Measurements from ENCODE around the gene TSC2. TPM values are rescaled to one million over a fixed set of nuclear protein-coding genes. Genes with fewer than 3 reads are reported as not detected.
A peak's percentile ranks its signal among the peaks of the same experiment; 100 is the strongest.
"Not testable (repeated sequence)": the region's sequence is repeated elsewhere in the genome, so short reads cannot be mapped to it uniquely, and the experiment has no call there.

Gene TSC2
- total RNA-seq, 6 donors from 2014 or later: 47.3 to 296 (median 118) TPM

GRCh38 chr16:2127630-2128280 lies 80.0 kb downstream of the TSC2 start:
- H3K36me3 ChIP-seq, H3K4me3 ChIP-seq, H3K27me3 ChIP-seq, DNase-seq, H3K9me3 ChIP-seq: not testable (repeated sequence)
- 74% methylated on average over 3 of the region's 3 CpGs; no CpG with 5 or more reads in 1 of the 2 donors for WGBS, 2 donors
- peak overlapping the region; percentile 60 to 91 (median 88) for H3K27ac ChIP-seq
- peaks cover 44 to 61% (median 52%) of the 10 kb centered on the region in 4 donors for H3K4me1 ChIP-seq
- peak in 1 of 2 donors; percentile 18 for ATAC-seq (ENCODE audit: low FRiP score in 2 of 2)
- TF ChIP-seq POLR2AphosphoS5 (IDR thresholded peaks at IDR 0.05): peak in 1 of 2 donors; percentile 15

GRCh38 chr16:2129251-2129650 lies 81.5 kb downstream of the TSC2 start:
- H3K27ac ChIP-seq: peak overlapping the region in 1 of 4 donors; percentile 53
- H3K9me3 ChIP-seq; H3K36me3 ChIP-seq; H3K27me3 ChIP-seq; H3K4me3 ChIP-seq; ATAC-seq (ENCODE audit: low FRiP score in 2 of 2); DNase-seq: not testable (repeated sequence)
- WGBS, 2 donors: 55 to 84% methylated on average over 8 to 10 of the region's 11 CpGs
- peaks cover 38 to 53% (median 43%) of the 10 kb centered on the region in 4 donors for H3K4me1 ChIP-seq

DNA sequence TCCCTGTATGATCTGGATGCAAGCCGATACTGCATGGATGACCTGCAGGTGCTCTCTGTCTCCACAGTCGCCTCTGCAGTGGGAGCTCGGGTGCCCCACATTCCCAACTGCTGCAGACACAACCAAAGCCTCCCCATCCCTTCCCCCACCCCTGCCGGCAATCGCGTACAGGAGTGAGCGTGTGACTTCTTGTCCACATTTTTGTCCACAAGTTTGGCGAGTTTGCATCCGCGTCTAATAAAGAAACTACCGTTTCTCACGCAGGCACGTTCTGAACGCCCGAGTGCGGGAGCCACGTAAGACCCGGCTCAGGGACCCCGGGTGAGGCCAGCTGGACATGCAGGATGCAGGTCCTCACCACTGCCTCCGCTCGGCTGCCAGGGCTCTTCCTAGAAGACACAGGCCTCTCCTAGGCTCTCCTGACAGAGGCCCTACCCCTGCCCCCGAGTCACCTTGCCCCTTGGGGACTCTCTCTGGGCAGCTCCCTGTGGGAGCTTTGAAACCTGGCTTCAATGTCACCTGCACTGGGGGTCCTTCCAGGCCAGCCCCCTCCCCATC lies 82.2 kb downstream of the TSC2 start:
- not testable (repeated sequence) for H3K4me3 ChIP-seq

GRCh38 chr16:2133797-2134196 lies 86.0 kb downstream of the TSC2 start:
- peaks cover 4 to 19% (median 5%) of the 10 kb centered on the region in 4 donors for H3K4me1 ChIP-seq
- not testable (repeated sequence) for H3K9me3 ChIP-seq
- 60 to 80% methylated on average over 1 to 3 of the region's 12 CpGs for WGBS, 2 donors

More for the DNA sequence above, 82.2 kb downstream of the TSC2 start:
- H3K27ac ChIP-seq; H3K36me3 ChIP-seq; H3K9me3 ChIP-seq; DNase-seq; ATAC-seq (ENCODE audit: low FRiP score in 2 of 2); H3K27me3 ChIP-seq: not testable (repeated sequence)
- peaks cover 31 to 46% (median 36%) of the 10 kb centered on the region in 4 donors for H3K4me1 ChIP-seq
- 75 to 84% methylated on average over 21 to 22 of the region's 22 CpGs for WGBS, 2 donors

GRCh38 chr16:2135071-2135470 lies 87.3 kb downstream of the TSC2 start:
- DNase-seq: peak in 1 of 2 donors; percentile 92
- ATAC-seq (ENCODE audit: low FRiP score in 2 of 2); H3K9me3 ChIP-seq; H3K27me3 ChIP-seq; H3K36me3 ChIP-seq: not testable (repeated sequence)
- 2 to 3% methylated on average over 6 to 12 of the region's 42 CpGs for WGBS, 2 donors
- H3K4me1 ChIP-seq: peaks cover 3 to 16% (median 4%) of the 10 kb centered on the region in 4 donors
- H3K27ac ChIP-seq: peak overlapping the region; percentile 69 to 85 (median 74)
- peak overlapping the region; percentile 31 to 60 (median 56) for H3K4me3 ChIP-seq

More at GRCh38 chr16:2133797-2134196, 86.0 kb downstream of the TSC2 start:
- Histone ChIP-seq H3K4me3 (peak overlapping the region in 1 of 4 donors; percentile 9), H3K27ac (peak overlapping the region in 3 of 4 donors; percentile 4 to 52 (median 46))
- H3K36me3 ChIP-seq; H3K27me3 ChIP-seq; DNase-seq; ATAC-seq (ENCODE audit: low FRiP score in 2 of 2): not testable (repeated sequence)

- peak within 1 kb of the TSS; percentile 31 to 60 (median 56) for H3K4me3 ChIP-seq
- H3K9me3 ChIP-seq, H3K36me3 ChIP-seq, H3K27me3 ChIP-seq: not testable (repeated sequence)
- peak within 1 kb of the TSS; percentile 72 to 85 (median 77) for H3K27ac ChIP-seq
- DNase-seq: peak; percentile 95 to 100
- peaks cover 6 to 20% (median 11%) of the 10 kb centered on the region in 4 donors for H3K4me1 ChIP-seq
- TF ChIP-seq POLR2A (IDR thresholded peaks at IDR 0.05): peak in 1 of 4 donors; percentile 48
- peak in 1 of 6 experiments; percentile 8 for TF ChIP-seq CTCF (IDR thresholded peaks at IDR 0.05)
- TF ChIP-seq POLR2AphosphoS5 (IDR thresholded peaks at IDR 0.05): peak; percentile 52 to 74
- ATAC-seq (ENCODE audit: low FRiP score in 2 of 2): peak; percentile 53 to 90
- WGBS, 2 donors: 0% methylated on average over 9 to 11 of the region's 81 CpGs
Measured at GRCh38 chr16:2135770-2136490, 88.1 kb downstream of the TSC2 start, which contains the start of gene PKD1. TSS of gene PKD1 (minus strand) at chr16:2135898. CDS start at chr16:2135689, 209 bp downstream.

Small RNAs within 50 kb of the gene (small RNA-seq; reads per million reads assigned to genes)
- gene MIR1225: 2.6 to 4.6 (median 3.6) reads per million in 4 donors
- 0 reads per million in 4 donors for gene MIR3180-5
- gene MIR4516: 0 to 0.14 (median 0) reads per million in 4 donors
- gene RF00019: 0 reads per million in 4 donors
- gene RN7SL219P: 0 reads per million in 4 donors

Other genes with a start within 250 kb of the TSC2 start
- 100 to 1,000 TPM in 5 of 6 donors, 10 to 100 TPM in 1; 84.5 to 251 (median 122) TPM for gene HAGH, start 221.2 kb upstream of the TSC2 start, total RNA-seq
- gene FAHD1, start 220.8 kb upstream of the TSC2 start, total RNA-seq: 10 to 100 TPM; 22.1 to 42.1 (median 32.6) TPM
- gene MEIOB, start 175.8 kb upstream of the TSC2 start, total RNA-seq: under 1 TPM in 1 of 6 donors, not detected in 5; 0.54 TPM
- 1 to 10 TPM in 2 of 6 donors, under 1 TPM in 2, not detected in 2; 0.44 to 4.0 (median 0.95) TPM for gene HS3ST6, start 129.6 kb upstream of the TSC2 start, total RNA-seq
- gene MSRB1, start 104.8 kb upstream of the TSC2 start, total RNA-seq: 10 to 100 TPM; 18.2 to 45.3 (median 31.9) TPM
- gene RPL3L, start 93.3 kb upstream of the TSC2 start, total RNA-seq: not detected
- 100 to 1,000 TPM in 4 of 6 donors, 10 to 100 TPM in 2; 76.5 to 245 (median 107) TPM for gene NDUFB10, start 88.4 kb upstream of the TSC2 start, total RNA-seq
- gene RPS2, start 83.2 kb upstream of the TSC2 start, total RNA-seq: 1,000 to 10,000 TPM; 1,128 to 1,943 (median 1,579) TPM
- under 1 TPM in 1 of 6 donors, not detected in 5; 0.37 TPM for gene RNF151, start 81.1 kb upstream of the TSC2 start, total RNA-seq
- gene TBL3, start 75.9 kb upstream of the TSC2 start, total RNA-seq: 10 to 100 TPM; 22.0 to 51.6 (median 35.0) TPM
- gene NOXO1, start 66.5 kb upstream of the TSC2 start, total RNA-seq: 1 to 10 TPM in 5 of 6 donors, not detected in 1; 2.1 to 5.4 (median 5.0) TPM
- 10 to 100 TPM in 5 of 6 donors, 1 to 10 TPM in 1; 5.2 to 40.3 (median 24.7) TPM for gene GFER, start 63.8 kb upstream of the TSC2 start, total RNA-seq
- gene SYNGR3, start 58.0 kb upstream of the TSC2 start, total RNA-seq: 1 to 10 TPM in 1 of 6 donors, under 1 TPM in 3, not detected in 2; 0.15 to 1.4 (median 0.34) TPM
- gene ZNF598, start 38.2 kb upstream of the TSC2 start, total RNA-seq: 10 to 100 TPM; 20.1 to 62.8 (median 41.7) TPM
- under 1 TPM in 2 of 6 donors, not detected in 4; 0.67 to 0.80 TPM for gene NPW, start 28.2 kb upstream of the TSC2 start, total RNA-seq
- 100 to 1,000 TPM; 131 to 604 (median 283) TPM for gene NHERF2, start 21.1 kb upstream of the TSC2 start, total RNA-seq
- gene NTHL1, start 151 bp upstream of the TSC2 start, total RNA-seq: 10 to 100 TPM; 17.8 to 43.6 (median 28.8) TPM
- 100 to 1,000 TPM in 3 of 6 donors, 10 to 100 TPM in 3; 75.4 to 567 (median 106) TPM for gene PKD1, start 87.9 kb downstream of the TSC2 start, total RNA-seq
- 1 to 10 TPM in 1 of 6 donors, under 1 TPM in 3, not detected in 2; 0.30 to 6.8 (median 0.85) TPM for gene RAB26, start 100.6 kb downstream of the TSC2 start, total RNA-seq
- gene TRAF7, start 107.8 kb downstream of the TSC2 start, total RNA-seq: 10 to 100 TPM; 34.6 to 72.6 (median 52.9) TPM
- gene CASKIN1, start 148.6 kb downstream of the TSC2 start, total RNA-seq: 1 to 10 TPM in 1 of 6 donors, under 1 TPM in 2, not detected in 3; 0.06 to 1.0 (median 0.15) TPM
- 10 to 100 TPM; 24.6 to 93.2 (median 47.7) TPM for gene MLST8, start 157.5 kb downstream of the TSC2 start, total RNA-seq
- 10 to 100 TPM in 3 of 6 donors, 1 to 10 TPM in 3; 4.0 to 70.2 (median 10.8) TPM for gene BRICD5, start 162.9 kb downstream of the TSC2 start, total RNA-seq
- 10 to 100 TPM; 18.6 to 32.5 (median 21.7) TPM for gene PGP, start 166.9 kb downstream of the TSC2 start, total RNA-seq
- 100 to 1,000 TPM in 1 of 6 donors, 10 to 100 TPM in 5; 24.9 to 153 (median 32.9) TPM for gene E4F1, start 175.6 kb downstream of the TSC2 start, total RNA-seq
- 1 to 10 TPM in 3 of 6 donors, under 1 TPM in 1, not detected in 2; 0.79 to 2.1 (median 1.5) TPM for gene DNASE1L2, start 188.5 kb downstream of the TSC2 start, total RNA-seq
- gene ECI1, start 203.6 kb downstream of the TSC2 start, total RNA-seq: 10 to 100 TPM; 48.1 to 75.5 (median 68.2) TPM
- 100 to 1,000 TPM in 5 of 6 donors, 10 to 100 TPM in 1; 92.2 to 142 (median 114) TPM for gene RNPS1, start 220.1 kb downstream of the TSC2 start, total RNA-seq

All from upper lobe of left lung (tissue), 6 donors.